HG02759 (cell line): Measurements from ENCODE around the gene LRRC8A.
"Not testable (repeated sequence)": the region's sequence is repeated elsewhere in the genome, so short reads cannot be mapped to it uniquely, and the experiment has no call there.

Experiments used
- ATAC-seq: cut with Tn5 transposase; IDR thresholded peaks from one replicate; pipeline ENCODE4 v1.9.1; 2021; ENCODE audit warnings: mild to moderate bottlenecking, moderate library complexity; ENCODE audit not compliant: unreplicated experiment

The LRRC8A gene

DNA sequence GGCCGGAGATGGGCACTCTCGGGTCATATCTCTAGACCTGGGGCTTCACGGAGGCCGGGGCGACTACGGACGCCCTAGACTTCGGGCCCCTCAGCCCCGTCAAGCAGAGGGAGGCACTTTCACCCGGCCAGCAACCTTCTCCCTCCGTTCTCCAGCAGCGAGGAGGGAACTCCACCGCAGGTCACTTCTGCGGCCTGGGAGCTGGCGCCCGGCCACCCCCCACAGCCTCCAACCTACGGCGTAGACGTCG lies 65.3 kb downstream of the LRRC8A start:
- no peak for ATAC-seq

DNA sequence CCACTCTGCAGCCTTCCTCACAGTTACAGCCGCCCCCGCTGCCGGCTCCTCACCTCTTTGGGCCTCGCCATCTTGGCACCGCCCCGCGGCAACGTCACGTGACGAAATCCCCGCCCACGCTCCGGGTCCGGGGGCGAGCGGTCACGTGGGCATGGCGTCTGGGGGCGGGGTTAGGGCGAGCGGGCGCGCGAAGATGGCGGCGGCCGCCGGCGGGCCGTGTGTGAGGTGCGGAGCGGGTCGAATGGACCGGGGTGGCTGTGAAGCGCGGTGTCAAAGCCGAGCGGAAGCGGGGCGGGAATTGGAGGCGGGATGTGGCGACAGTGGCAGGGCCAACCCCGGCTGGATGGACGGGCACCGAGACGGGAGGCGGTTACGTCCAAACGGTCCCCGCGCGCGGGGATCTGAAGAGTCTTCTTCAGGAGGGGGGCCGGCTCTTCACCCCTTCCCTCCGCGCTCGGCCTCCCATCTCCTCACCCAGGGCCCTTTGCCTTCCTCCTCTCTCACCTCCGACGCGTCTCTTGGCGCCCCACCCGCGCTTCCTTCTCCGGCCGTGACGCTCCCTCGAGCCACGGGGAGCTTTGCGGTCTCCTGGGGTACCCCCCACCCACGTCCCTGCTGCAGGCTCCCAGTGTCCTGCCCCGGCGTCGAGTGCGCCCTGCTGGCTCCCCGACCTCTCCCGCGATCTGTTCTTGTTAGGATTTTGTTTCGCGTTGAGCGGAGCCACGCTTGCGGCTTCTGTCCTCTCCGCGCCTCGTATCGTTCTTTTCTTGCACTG lies 65.8 kb downstream of the LRRC8A start, which contains the start of the genes DOLK and NUP188:
TSS of gene DOLK (minus strand) at position 77 of the 775 bp plus-strand sequence. CDS start 300 bp downstream, outside the sequence.
TSS of gene NUP188 (plus strand) at position 173 of the 775 bp plus-strand sequence. CDS start at position 194, 21 bp downstream.
- ATAC-seq: peak; percentile 82

DNA sequence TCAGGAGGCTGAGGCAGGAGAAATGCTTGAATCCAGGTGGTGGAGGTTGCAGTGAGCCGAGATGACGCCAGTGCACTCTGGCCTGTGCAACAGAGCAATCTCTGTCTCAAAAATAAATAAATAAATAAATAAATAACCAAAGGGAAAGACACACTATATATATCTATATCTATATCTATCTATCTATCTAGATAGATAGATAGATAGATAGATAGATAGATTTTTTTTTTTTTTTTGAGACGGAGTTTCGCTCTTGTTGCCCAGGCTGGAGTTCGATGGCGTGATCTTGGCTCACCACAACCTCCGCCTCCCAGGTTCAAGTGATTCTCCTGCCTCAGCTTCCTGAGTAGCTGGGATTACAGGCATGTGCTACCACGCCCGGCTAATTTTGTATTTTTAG lies 79.5 kb downstream of the LRRC8A start:
- not testable (repeated sequence) for ATAC-seq
